Tibial nerve (tissue), 4 donors: ENCODE results near the gene DISC1.

Experiments
- EP300 ChIP-seq, 2 donors: sonication (generic); formaldehyde crosslinking; IDR thresholded peaks; one replicate each; pipeline ENCODE4 v1.6.1; 2017; ENCODE audit warnings: antibody characterized with exemption in 2 of 2, mild to moderate bottlenecking in 1 of 2
- POLR2A ChIP-seq, 2 donors: fragments of 450-650 bp; IDR thresholded peaks; one replicate each; pipeline ENCODE4 v1.6.1; 2017; ENCODE audit warnings: antibody characterized with exemption in 2 of 2, mild to moderate bottlenecking in 2 of 2, moderate library complexity in 2 of 2
- TF ChIP-seq, protein P1 (sequence below), 5 experiments: fragments of 200-600 bp in 3 of 5; fragments of 450-650 bp in 2 of 5; sonication (generic) in 3 of 5; IDR thresholded peaks; one replicate each; pipeline ENCODE4 v1.5.1; 2016 to 2019; ENCODE audit warnings: antibody characterized with exemption in 5 of 5, mild to moderate bottlenecking in 3 of 5, moderate library complexity in 2 of 5

DNA sequence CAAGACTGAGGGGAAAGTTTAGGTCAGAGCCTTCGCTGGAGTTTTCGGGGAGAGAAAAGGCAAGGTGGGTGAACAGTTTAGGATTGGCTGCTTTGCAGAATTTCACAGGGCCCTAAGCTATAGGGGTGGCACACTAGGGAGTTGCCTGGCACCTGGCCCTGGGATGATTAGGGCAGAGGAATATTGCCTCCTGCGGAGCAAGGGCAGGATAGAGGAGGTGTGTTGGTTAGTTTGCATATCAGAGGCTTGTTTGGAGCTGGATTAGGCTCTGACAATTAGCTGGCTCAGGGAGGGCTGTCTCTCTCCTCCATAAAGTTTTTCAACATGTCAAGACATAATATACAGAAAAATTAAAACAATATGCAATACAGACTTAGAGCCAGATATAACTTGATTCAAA, 436.4 kb downstream of the DISC1 start:
- TF ChIP-seq, protein P1, sequence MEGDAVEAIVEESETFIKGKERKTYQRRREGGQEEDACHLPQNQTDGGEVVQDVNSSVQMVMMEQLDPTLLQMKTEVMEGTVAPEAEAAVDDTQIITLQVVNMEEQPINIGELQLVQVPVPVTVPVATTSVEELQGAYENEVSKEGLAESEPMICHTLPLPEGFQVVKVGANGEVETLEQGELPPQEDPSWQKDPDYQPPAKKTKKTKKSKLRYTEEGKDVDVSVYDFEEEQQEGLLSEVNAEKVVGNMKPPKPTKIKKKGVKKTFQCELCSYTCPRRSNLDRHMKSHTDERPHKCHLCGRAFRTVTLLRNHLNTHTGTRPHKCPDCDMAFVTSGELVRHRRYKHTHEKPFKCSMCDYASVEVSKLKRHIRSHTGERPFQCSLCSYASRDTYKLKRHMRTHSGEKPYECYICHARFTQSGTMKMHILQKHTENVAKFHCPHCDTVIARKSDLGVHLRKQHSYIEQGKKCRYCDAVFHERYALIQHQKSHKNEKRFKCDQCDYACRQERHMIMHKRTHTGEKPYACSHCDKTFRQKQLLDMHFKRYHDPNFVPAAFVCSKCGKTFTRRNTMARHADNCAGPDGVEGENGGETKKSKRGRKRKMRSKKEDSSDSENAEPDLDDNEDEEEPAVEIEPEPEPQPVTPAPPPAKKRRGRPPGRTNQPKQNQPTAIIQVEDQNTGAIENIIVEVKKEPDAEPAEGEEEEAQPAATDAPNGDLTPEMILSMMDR (IDR thresholded peaks at IDR 0.05) = no peak
- TF ChIP-seq POLR2A (IDR thresholded peaks at IDR 0.05) = no peak
- TF ChIP-seq EP300 (IDR thresholded peaks at IDR 0.05) = no peak
